WI38 (cell line): ENCODE results near the gene GRIN2B.

ENCODE experiments used
- H3K4me3 ChIP-seq: 2 replicates; pipeline ENCODE4 v1.5.1; 2011; ENCODE audit warnings: low read depth, mild to moderate bottlenecking, control low read depth, low read length
- CTCF ChIP-seq: IDR thresholded peaks from 2 replicates; pipeline ENCODE4 v1.5.1; 2012; ENCODE audit warnings: low read depth, mild to moderate bottlenecking, control low read depth, low read length

Gene GRIN2B

GRCh38 chr12:13981296-13981962 lies at the start of gene GRIN2B:
Gene GRIN2B (minus strand): TSS chr12:13981602. CDS start chr12:13866208, 115,394 bp downstream.
- TF ChIP-seq CTCF = no peak
- no peak within 1 kb of the TSS for H3K4me3 ChIP-seq

- TF ChIP-seq CTCF = no peak
- H3K4me3 ChIP-seq = no peak overlapping the region
Measured at GRCh38 chr12:14026537-14026936, 45.1 kb upstream of the GRIN2B start.

- no peak for TF ChIP-seq CTCF
- H3K4me3 ChIP-seq = no peak overlapping the region
Measured at GRCh38 chr12:14024591-14024990, 43.2 kb upstream of the GRIN2B start.

GRCh38 chr12:14018080-14018479 lies 36.7 kb upstream of the GRIN2B start:
- TF ChIP-seq CTCF = no peak
- no peak overlapping the region for H3K4me3 ChIP-seq

GRCh38 chr12:14010989-14011388 lies 29.6 kb upstream of the GRIN2B start:
- H3K4me3 ChIP-seq = no peak overlapping the region
- TF ChIP-seq CTCF = no peak

GRCh38 chr12:14007639-14008038 lies 26.2 kb upstream of the GRIN2B start:
- no peak overlapping the region for H3K4me3 ChIP-seq
- no peak for TF ChIP-seq CTCF

- H3K4me3 ChIP-seq = no peak overlapping the region
- TF ChIP-seq CTCF = no peak
Measured at GRCh38 chr12:13992585-13992984, 11.2 kb upstream of the GRIN2B start.
